Breast epithelium (tissue), 4 donors: Measurements from ENCODE around the gene IRAK2. TPM values are rescaled to one million over a fixed set of nuclear protein-coding genes. Genes with fewer than 3 reads are reported as not detected.

Source experiments
- DNase-seq, 2 donors: peaks; one replicate each; pipeline ENCODE4 v3.0.0-alpha.2; 2019; ENCODE audit warnings: low spot score in 2 of 2
- H3K27ac ChIP-seq, 2 donors: fragments of 200-600 bp; sonication (generic) in 1 of 2; one replicate each; pipeline ENCODE4 v1.5.1; 2016 to 2019; ENCODE audit warnings: mild to moderate bottlenecking in 1 of 2
- H3K27me3 ChIP-seq, 2 donors: fragments of 200-600 bp; sonication (generic) in 1 of 2; one replicate each; pipeline versions ENCODE4 v1.5.1 to v1.6.0; 2017 to 2019; ENCODE audit warnings: control low read depth in 1 of 2, mild to moderate bottlenecking in 1 of 2
- H3K36me3 ChIP-seq: fragments of 200-600 bp; one replicate; pipeline ENCODE4 v1.5.1; 2019
- H3K4me1 ChIP-seq, 2 donors: fragments of 200-600 bp; sonication (generic); one replicate each; pipeline ENCODE4 v1.5.1; 2016 to 2019; ENCODE audit warnings: control low read depth in 1 of 2
- H3K4me3 ChIP-seq, 3 donors: fragments of 200-600 bp; sonication (generic); 1 replicate in 2 of 3; 2 replicates in 1 of 3; pipeline ENCODE4 v1.5.1; 2016 to 2019; ENCODE audit warnings: mild to moderate bottlenecking in 3 of 3, moderate library complexity in 2 of 3
- H3K9me3 ChIP-seq, 2 donors: fragments of 200-600 bp; sonication (generic) in 1 of 2; one replicate each; pipeline ENCODE4 v1.5.1; 2016 to 2019; ENCODE audit warnings: control low read depth in 1 of 2
- POLR2A ChIP-seq: fragments of 450-650 bp; IDR thresholded peaks from one replicate; pipeline ENCODE4 v1.6.1; 2016; ENCODE audit warnings: antibody characterized with exemption, mild to moderate bottlenecking, moderate library complexity
- POLR2AphosphoS5 ChIP-seq, 3 donors: sonication (generic); formaldehyde crosslinking; IDR thresholded peaks; one replicate each; pipeline ENCODE4 v1.6.1; 2017; ENCODE audit warnings: antibody characterized with exemption in 3 of 3
- intact Hi-C: fragments of 100-400 bp; cut with DNase I; formaldehyde crosslinking; loops from one replicate; pipeline ENCODE4 v1.15.1; 2023; ENCODE audit warnings: low total_unique reads
- total RNA-seq, 3 donors: library from RNA; depleted of rRNA; stranded (reverse); fragments of >200 nt; gene quantifications; one replicate each; pipeline ENCODE4 v1.1.0, GENCODE V29; 2016
- TF ChIP-seq, protein P1 (sequence below), 3 donors: fragments of 450-650 bp; IDR thresholded peaks; one replicate each; pipeline ENCODE4 v1.5.1; 2016 to 2017; ENCODE audit warnings: antibody characterized with exemption in 3 of 3, mild to moderate bottlenecking in 3 of 3, moderate library complexity in 3 of 3

IRAK2 gene
- total RNA-seq, 3 donors from 2014 or later, result 3.4 to 7.2 (median 5.1) TPM

DNA sequence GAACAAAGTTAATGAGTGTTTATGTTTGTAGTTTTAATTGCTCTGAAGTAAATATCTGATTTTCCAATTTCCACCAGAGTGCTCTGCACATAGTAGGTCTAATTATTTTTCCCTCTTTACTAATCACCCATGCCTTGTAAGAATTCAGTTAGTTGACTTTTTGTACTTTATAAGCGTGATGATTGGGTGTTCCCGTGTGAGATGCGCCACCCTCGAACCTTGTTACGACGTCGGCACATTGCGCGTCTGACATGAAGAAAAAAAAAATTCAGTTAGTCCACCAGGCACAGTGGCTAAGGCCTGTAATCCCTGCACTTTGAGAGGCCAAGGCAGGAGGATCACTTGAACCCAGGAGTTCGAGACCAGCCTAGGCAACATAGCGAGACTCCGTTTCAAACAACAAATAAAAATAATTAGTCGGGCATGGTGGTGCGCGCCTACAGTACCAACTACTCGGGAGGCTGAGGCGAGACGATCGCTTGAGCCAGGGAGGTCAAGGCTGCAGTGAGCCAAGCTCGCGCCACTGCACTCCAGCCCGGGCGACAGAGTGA, 23.6 kb upstream of the IRAK2 start:
- TF ChIP-seq POLR2AphosphoS5 (IDR thresholded peaks at IDR 0.05) (no peak), POLR2A (no peak)
- TF ChIP-seq, protein P1, sequence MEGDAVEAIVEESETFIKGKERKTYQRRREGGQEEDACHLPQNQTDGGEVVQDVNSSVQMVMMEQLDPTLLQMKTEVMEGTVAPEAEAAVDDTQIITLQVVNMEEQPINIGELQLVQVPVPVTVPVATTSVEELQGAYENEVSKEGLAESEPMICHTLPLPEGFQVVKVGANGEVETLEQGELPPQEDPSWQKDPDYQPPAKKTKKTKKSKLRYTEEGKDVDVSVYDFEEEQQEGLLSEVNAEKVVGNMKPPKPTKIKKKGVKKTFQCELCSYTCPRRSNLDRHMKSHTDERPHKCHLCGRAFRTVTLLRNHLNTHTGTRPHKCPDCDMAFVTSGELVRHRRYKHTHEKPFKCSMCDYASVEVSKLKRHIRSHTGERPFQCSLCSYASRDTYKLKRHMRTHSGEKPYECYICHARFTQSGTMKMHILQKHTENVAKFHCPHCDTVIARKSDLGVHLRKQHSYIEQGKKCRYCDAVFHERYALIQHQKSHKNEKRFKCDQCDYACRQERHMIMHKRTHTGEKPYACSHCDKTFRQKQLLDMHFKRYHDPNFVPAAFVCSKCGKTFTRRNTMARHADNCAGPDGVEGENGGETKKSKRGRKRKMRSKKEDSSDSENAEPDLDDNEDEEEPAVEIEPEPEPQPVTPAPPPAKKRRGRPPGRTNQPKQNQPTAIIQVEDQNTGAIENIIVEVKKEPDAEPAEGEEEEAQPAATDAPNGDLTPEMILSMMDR (IDR thresholded peaks at IDR 0.05), result no peak
- no peaks in the 10 kb centered on the region for H3K27me3 ChIP-seq
- H3K4me3 ChIP-seq, result peak overlapping the region; percentile 64 to 93 (median 83)
- DNase-seq, result no peak
- no peaks in the 10 kb centered on the region for H3K36me3 ChIP-seq
- peak overlapping the region in 1 of 2 donors; percentile 87 for H3K27ac ChIP-seq
- H3K4me1 ChIP-seq, result peaks cover 4% of the 10 kb centered on the region in 2 donors
- intact Hi-C loops, result no loop called here
- H3K9me3 ChIP-seq, result no peaks in the 10 kb centered on the region

DNA sequence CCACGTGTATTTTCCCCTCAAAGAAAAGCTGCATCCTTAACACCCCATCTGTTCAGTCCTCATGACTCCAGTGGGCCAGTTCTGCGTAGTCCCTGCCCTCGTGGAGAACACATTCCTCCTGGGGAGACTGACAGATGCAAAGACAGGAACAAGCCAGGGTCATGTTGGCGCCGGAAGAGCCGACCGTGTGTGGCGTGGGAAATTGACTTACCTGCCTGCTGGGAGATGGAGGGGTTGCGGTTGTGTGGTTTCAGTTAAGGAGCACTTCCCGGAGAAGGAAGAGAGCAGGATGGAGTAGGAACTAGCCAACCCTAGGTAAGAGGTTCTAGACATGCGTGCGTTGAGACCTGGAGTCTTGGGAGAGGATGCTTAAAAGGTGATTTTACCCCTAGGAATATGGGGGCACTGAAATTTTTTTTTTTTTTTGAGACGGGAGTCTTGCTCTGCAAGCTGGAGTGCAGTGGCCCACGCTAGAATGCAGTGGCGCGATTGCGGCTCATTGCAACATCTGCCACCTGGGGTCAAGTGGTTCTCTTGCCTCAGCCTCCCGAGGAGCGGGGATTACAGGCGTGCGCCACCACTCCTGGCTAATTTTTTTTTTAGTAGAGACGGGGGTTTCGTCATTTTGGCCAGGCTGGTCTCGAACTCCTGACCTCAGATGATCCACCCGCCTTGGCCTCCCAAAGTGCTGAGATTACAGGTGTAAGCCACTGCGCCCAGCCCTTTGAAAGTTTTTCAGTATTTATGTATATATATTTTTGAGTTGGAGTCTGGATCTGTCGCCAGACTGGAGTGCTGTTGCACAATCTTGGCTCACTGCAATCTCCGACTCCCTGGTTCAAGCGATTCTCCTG, 21.8 kb upstream of the IRAK2 start:
- H3K9me3 ChIP-seq, result no peaks in the 10 kb centered on the region
- TF ChIP-seq, protein P1 (IDR thresholded peaks at IDR 0.05), result no peak
- TF ChIP-seq POLR2AphosphoS5 (IDR thresholded peaks at IDR 0.05), result no peak
- H3K4me1 ChIP-seq, result peaks cover 4% of the 10 kb centered on the region in 2 donors
- DNase-seq, result no peak
- peak overlapping the region in 1 of 2 donors; percentile 94 for H3K27ac ChIP-seq
- no peaks in the 10 kb centered on the region for H3K36me3 ChIP-seq
- H3K4me3 ChIP-seq, result peak overlapping the region; percentile 64 to 93 (median 83)
- H3K27me3 ChIP-seq, result no peaks in the 10 kb centered on the region
- intact Hi-C loops, result no loop called here

DNA sequence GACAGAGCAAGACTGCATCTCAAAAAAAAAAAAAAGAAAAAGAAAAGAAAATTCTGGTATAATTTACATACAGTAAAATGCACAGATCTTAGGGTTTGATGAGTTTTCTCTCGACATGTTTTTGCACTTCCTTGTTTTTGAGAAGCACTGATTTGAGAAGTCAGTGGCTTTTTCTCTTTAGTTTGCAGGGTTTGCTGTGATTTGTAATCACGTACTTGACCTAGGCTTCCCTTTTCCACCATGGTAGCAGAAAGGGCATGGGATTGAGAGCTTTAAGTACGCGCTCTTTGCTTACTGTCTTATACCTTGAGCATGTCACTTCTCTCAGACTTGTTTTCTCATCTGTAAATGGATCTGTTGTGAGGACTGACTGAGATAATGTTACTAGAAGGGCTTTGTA, 19.0 kb upstream of the IRAK2 start:
- Histone ChIP-seq H3K9me3 (no peaks in the 10 kb centered on the region), H3K27me3 (no peaks in the 10 kb centered on the region), H3K4me1 (peaks cover 4% of the 10 kb centered on the region in 2 donors), H3K4me3 (no peak overlapping the region), H3K36me3 (peaks cover 6% of the 10 kb centered on the region), H3K27ac (no peak overlapping the region)
- no peak for DNase-seq
- TF ChIP-seq POLR2A, result no peak
- TF ChIP-seq, protein P1 (IDR thresholded peaks at IDR 0.05), result no peak
- no peak for TF ChIP-seq POLR2AphosphoS5 (IDR thresholded peaks at IDR 0.05)
- intact Hi-C loops, result no loop called here

DNA sequence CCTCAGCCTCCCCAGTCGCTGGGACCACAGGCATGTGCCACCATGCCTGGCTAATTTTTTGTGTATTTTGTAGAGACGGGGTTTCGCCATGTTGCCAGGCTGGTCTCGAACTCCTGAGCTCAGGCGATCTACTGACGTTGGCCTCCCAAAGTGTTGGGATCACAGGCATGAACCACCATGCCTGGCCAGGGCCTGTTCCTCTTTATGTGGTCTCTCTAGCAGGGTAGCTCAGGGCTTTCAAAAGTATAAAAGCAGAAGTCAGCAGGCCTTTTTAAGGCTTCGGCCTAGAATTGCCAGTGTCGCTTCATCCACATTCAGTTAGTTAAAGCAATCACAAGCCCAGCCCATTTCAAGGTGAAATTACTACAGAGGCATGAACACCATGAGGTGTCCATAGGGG, 15.5 kb upstream of the IRAK2 start:
- Histone ChIP-seq H3K36me3 (peaks cover 6% of the 10 kb centered on the region), H3K4me1 (no peaks in the 10 kb centered on the region), H3K9me3 (no peaks in the 10 kb centered on the region), H3K27me3 (no peaks in the 10 kb centered on the region), H3K27ac (no peak overlapping the region), H3K4me3 (no peak overlapping the region)
- intact Hi-C loops, result no loop called here
- TF ChIP-seq POLR2A (no peak), POLR2AphosphoS5 (IDR thresholded peaks at IDR 0.05) (no peak)
- TF ChIP-seq, protein P1 (IDR thresholded peaks at IDR 0.05), result no peak
- no peak for DNase-seq

DNA sequence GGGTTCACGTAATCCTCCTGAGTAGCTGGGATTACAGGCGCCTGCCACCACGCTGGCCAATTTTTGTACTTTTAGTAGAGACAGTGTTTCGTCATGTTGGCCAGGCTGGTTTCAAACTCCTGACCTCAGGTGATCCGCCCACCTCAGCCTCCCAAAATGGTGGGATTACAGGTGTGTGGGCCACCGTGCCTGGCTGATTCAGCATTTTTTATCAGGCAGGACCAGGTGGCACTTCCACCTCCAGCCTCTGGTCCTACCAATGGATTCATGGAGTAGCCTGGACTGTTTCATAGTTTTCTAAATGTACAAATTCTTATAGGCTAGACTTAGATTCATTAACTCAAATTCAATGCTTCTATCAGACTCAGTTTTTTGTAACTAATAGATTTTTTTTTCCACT, 13.7 kb upstream of the IRAK2 start:
- Histone ChIP-seq H3K9me3 (no peaks in the 10 kb centered on the region), H3K4me1 (no peaks in the 10 kb centered on the region), H3K27ac (no peak overlapping the region), H3K4me3 (no peak overlapping the region), H3K36me3 (peaks cover 6% of the 10 kb centered on the region), H3K27me3 (no peaks in the 10 kb centered on the region)
- DNase-seq, result no peak
- intact Hi-C loops, result no loop called here
- TF ChIP-seq POLR2A (no peak), POLR2AphosphoS5 (IDR thresholded peaks at IDR 0.05) (no peak)
- TF ChIP-seq, protein P1 (IDR thresholded peaks at IDR 0.05), result no peak
